GM13977 (cell line): Measurements from ENCODE around the gene TBRG4.

Experiments used
- DNase-seq: peaks from one replicate; pipeline ENCODE4 v3.0.0; 2012; ENCODE audit warnings: low spot score
- in situ Hi-C: fragments of 300-500 bp; cut with MboI; formaldehyde crosslinking; loops from one replicate; pipeline ENCODE4 v1.12.0; 2022; ENCODE audit warnings: low sequenced_read_pairs, low pct_unique_long_range_greater_than_20kb, mixed read lengths, inconsistent platforms; ENCODE audit not compliant: unreplicated experiment
- TF ChIP-seq, protein P1 (sequence below): IDR thresholded peaks from 2 replicates; pipeline ENCODE4 v1.5.1; 2012; ENCODE audit warnings: mild to moderate bottlenecking, control low read depth; ENCODE audit not compliant: insufficient read depth; ENCODE audit errors: extremely low read depth, missing control alignments

The TBRG4 gene

DNA sequence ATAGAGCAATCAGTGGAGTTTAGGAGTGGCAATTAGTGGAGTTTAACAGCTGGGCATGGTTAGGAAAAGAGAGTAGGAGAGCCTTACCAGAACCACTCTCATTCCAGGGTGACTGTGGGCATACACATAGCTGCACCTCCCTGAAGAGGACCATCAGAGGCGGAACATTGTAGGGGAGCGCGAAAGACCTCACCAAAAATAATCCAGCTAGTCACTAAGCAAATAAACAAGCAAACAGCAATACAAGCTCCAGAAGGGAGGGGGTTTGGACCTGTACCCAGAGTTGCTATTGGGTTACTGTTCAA lies 18.6 kb downstream of the TBRG4 start:
- DNase-seq: no peak
- in situ Hi-C loops: no loop called here
- TF ChIP-seq, protein P1, sequence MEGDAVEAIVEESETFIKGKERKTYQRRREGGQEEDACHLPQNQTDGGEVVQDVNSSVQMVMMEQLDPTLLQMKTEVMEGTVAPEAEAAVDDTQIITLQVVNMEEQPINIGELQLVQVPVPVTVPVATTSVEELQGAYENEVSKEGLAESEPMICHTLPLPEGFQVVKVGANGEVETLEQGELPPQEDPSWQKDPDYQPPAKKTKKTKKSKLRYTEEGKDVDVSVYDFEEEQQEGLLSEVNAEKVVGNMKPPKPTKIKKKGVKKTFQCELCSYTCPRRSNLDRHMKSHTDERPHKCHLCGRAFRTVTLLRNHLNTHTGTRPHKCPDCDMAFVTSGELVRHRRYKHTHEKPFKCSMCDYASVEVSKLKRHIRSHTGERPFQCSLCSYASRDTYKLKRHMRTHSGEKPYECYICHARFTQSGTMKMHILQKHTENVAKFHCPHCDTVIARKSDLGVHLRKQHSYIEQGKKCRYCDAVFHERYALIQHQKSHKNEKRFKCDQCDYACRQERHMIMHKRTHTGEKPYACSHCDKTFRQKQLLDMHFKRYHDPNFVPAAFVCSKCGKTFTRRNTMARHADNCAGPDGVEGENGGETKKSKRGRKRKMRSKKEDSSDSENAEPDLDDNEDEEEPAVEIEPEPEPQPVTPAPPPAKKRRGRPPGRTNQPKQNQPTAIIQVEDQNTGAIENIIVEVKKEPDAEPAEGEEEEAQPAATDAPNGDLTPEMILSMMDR: no peak

DNA sequence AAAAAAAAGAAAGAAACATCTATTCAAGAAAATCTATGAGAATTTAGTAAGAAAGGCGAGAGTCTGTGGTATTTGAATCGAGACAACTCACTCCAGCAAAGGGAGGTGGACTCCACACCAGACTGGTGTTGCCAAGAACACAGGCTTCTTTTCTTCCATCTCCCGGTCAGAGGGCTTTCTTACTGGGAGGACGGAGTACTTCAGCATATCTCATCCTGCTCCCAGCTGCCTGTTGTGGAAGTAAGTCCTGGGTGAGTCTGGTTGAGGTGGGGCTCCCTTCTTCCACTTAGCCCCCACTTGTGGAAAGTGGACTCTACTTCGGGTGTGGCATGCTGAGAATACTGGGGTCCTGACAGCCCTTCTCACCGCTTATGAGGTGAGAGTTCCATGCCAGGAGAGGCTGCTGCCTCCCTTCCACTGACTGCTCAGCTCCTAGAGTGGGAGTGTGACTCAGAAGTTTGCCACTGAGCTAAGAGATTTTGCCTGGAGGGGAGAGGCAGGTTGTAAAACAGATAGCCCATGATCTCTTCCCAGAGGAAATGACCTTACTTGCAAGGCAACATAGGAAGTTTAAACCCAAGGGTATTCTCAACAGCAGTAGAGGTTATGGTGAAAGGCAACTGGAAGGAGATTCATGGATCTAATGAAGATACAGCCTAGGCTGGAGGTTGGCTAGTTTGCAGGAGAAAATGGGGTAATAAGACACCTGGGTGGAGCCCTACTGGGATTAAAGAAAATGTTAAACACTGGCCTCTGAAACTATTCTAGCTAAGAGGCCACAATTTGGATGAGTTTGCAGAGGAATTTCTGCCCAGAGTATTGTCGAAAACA lies 19.2 kb downstream of the TBRG4 start:
- in situ Hi-C loops: no loop called here
- DNase-seq: no peak
- TF ChIP-seq, protein P1: no peak

DNA sequence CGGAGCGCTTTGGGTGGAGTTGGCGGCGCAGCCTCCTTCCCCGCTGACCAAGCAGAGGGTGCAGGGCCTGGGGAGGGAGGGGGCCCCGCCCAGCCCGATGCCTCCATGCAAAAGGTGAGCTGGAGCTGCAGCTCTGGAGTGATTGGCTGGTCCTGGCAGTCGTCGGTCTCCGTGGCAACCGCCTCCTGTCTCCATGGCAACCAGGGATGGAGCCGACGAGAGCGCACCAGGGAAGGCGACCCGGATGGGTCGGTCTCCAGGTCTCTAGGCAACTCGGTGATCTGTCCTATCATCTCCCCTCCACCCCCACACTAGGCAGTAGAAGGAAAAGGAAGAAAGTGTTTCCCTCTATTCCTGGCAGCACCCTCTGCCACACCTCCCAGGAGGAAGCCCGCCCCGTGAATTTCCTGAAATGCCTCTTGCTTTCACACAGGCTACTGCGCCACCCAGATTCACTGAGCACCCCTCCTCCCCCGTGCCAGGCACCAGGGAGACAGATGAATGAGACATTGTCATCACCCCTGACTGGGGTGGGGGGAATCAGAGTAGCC lies 22.1 kb downstream of the TBRG4 start:
- TF ChIP-seq, protein P1: no peak
- in situ Hi-C loops: no loop called here
- peak; percentile 86 for DNase-seq

- TF ChIP-seq, protein P1: no peak
- in situ Hi-C loops: no loop called here
- peak; percentile 67 for DNase-seq
Observed at GRCh38 chr7:45088821-45089340, 22.6 kb downstream of the TBRG4 start, which contains the start of gene NACAD. Gene NACAD (minus strand): TSS chr7:45088969. CDS start chr7:45088894, 75 bp downstream.

DNA sequence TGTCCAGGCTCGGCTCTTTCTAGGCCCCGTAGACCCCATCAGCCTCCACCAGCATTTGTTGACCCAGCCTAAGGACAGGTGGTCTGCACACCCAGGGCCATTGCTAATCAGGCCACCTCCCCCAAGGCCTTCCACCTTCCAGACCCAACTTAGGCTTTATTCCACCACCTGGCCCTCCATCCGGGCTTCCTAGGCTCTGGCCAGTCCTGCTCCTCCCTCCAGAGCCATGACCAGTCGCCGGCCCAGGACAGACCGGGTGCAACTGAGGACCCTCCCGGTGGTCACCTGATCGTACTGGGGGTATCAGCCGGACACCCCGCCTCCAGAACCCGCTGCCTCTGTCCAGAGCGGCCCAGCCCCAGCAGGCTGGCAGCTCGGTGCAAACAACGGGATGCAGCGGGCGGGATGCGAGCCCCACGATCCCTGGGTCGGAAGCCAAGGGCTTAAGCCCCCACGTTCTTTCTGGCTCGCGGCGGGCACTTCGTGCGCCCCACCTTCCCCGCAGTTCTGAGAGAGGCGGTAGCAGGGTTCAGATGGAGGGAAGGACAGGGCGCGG lies 23.3 kb downstream of the TBRG4 start:
- TF ChIP-seq, protein P1: no peak
- in situ Hi-C loops: no loop called here
- DNase-seq: no peak

DNA sequence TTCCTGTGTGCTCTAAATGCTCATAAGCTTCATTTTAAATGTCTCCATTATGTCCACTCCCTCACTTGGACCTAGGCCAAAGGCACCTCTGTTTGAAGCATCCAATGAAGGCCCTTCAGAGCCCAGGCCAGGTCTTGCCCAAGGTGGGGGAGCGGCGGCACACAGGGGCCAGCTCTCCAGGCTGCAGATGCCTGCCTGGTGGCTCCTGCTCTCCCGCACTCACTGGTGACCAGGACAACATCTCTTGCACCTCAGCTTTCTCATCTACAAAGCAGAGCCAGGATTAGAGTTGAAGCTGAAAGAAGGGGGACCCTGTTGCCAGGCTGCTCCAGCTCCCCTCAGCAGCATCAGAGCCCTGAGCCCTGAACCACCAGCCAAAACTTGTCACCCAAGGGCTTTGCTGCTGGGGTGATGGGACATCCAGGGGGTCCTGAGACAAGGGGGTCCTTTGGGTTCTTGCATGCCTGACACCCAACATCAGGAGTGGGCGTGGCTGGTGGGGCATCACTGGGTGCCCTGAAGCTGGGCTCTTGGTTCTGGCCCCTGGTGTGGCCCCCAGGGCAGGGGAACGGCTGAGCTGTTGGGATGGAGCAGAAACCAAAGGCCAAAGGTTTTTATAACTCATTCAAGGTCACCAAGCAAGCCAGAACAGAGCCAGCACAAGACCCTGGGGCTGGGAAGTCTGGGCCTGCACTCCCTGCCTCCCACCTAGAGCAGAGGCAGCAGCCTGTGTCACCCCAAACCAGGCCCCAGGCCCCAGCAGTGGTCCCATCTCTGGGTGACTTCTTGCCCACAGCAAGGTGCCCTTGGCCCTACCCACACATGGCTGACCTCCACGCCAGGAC lies 24.0 kb downstream of the TBRG4 start:
- in situ Hi-C loops: no loop called here
- TF ChIP-seq, protein P1: no peak
- DNase-seq: no peak
